IMR-90 (cell line): Measurements from ENCODE around the gene ARPP21. TPM values are rescaled to one million over a fixed set of nuclear protein-coding genes. Genes with fewer than 3 reads are reported as not detected.

Experiments used
- ATAC-seq: fragments of 200-7000 bp; cut with Tn5 transposase; 2 replicates; pipeline ENCODE4 v1.9.1; 2020; ENCODE audit warnings: low read depth, mild to moderate bottlenecking, moderate library complexity
- BruUV-seq: library from RNA; stranded (reverse); fragments of 400-500 nt; replicated peaks from 2 replicates; lab custom pipeline; 2021; lab: Mats Ljungman, UMichigan
- CTCF ChIA-PET: fragments of 300-600 bp; formaldehyde crosslinking; extraction: SDS; loops from one replicate; lab custom pipeline; 2021; ENCODE audit warnings: antibody characterized with exemption; lab: Yijun Ruan, JAX
- POLR2A ChIA-PET: fragments of 300-600 bp; sonication (Branson Sonifier 250); formaldehyde crosslinking; loops from one replicate; lab custom pipeline; 2022; ENCODE audit warnings: antibody characterized with exemption; ENCODE audit not compliant: unreplicated experiment; lab: Charles Lee
- DNase-seq: peaks from one replicate; pipeline ENCODE4 v3.0.0; 2013
- H2AFZ ChIP-seq: replicated peaks from 2 replicates; pipeline ENCODE3; 2013; ENCODE audit warnings: low read length, mild to moderate bottlenecking; ENCODE audit not compliant: poor library complexity
- H2AK5ac ChIP-seq: 2 replicates; pipeline ENCODE4 v1.6.1; 2013; ENCODE audit warnings: low read depth, low read length, inconsistent platforms
- H2AK9ac ChIP-seq: replicated peaks from 2 replicates; pipeline ENCODE3; 2013; ENCODE audit warnings: mild to moderate bottlenecking, low read depth, low read length, moderate library complexity; ENCODE audit not compliant: poor library complexity
- H2BK120ac ChIP-seq: 2 replicates; pipeline ENCODE4 v1.6.1; 2013; ENCODE audit warnings: low read depth, low read length, inconsistent platforms
- H2BK15ac ChIP-seq: 3 replicates; pipeline ENCODE4 v1.6.1; 2013; ENCODE audit warnings: low read depth, low read length, inconsistent platforms
- H2BK20ac ChIP-seq: 2 replicates; pipeline ENCODE4 v1.6.1; 2013; ENCODE audit warnings: low read depth, mild to moderate bottlenecking, inconsistent platforms, low read length, moderate library complexity
- H2BK5ac ChIP-seq: 2 replicates; pipeline ENCODE4 v1.6.1; 2013; ENCODE audit warnings: mild to moderate bottlenecking, low read depth, low read length, inconsistent platforms; ENCODE audit not compliant: poor library complexity, severe bottlenecking
- H3K14ac ChIP-seq: replicated peaks from 2 replicates; pipeline ENCODE4 v1.6.1; 2013; ENCODE audit warnings: low read depth, low read length, inconsistent platforms
- H3K18ac ChIP-seq: 2 replicates; pipeline ENCODE4 v1.6.1; 2013; ENCODE audit warnings: low read depth, low read length, control low read depth
- H3K23ac ChIP-seq: 2 replicates; pipeline ENCODE4 v1.6.1; 2013; ENCODE audit warnings: low read depth, low read length, inconsistent platforms
- H3K27ac ChIP-seq: 2 replicates; pipeline ENCODE4 v1.5.1; 2013; ENCODE audit warnings: mild to moderate bottlenecking, control low read depth, low read length; ENCODE audit not compliant: insufficient read depth
- H3K27me3 ChIP-seq: 2 replicates; pipeline ENCODE4 v1.6.1; 2013; ENCODE audit warnings: low read length; ENCODE audit not compliant: control insufficient read depth, insufficient read depth
- H3K36me3 ChIP-seq: 2 replicates; pipeline ENCODE4 v1.6.1; 2013; ENCODE audit warnings: low read length, mixed read lengths; ENCODE audit not compliant: control insufficient read depth, insufficient read depth
- H3K4ac ChIP-seq: 2 replicates; pipeline ENCODE4 v1.6.1; 2013; ENCODE audit warnings: low read depth, low read length, inconsistent platforms
- H3K4me1 ChIP-seq: 2 replicates; pipeline ENCODE4 v1.6.1; 2013; ENCODE audit warnings: low read length, mixed read lengths; ENCODE audit not compliant: control insufficient read depth, insufficient read depth
- H3K4me2 ChIP-seq: 2 replicates; pipeline ENCODE4 v1.6.1; 2013; ENCODE audit warnings: low read depth, mild to moderate bottlenecking, control low read depth, low read length, moderate library complexity
- H3K4me3 ChIP-seq: 2 replicates; pipeline ENCODE4 v1.5.1; 2013; ENCODE audit warnings: low read depth, mild to moderate bottlenecking, control low read depth, low read length, moderate library complexity; ENCODE audit not compliant: insufficient read depth
- H3K56ac ChIP-seq: 2 replicates; pipeline ENCODE4 v1.6.1; 2013; ENCODE audit warnings: low read length, inconsistent platforms; ENCODE audit not compliant: insufficient read depth; ENCODE audit errors: extremely low read depth
- H3K79me1 ChIP-seq, 2 experiments: 2 replicates each; pipeline ENCODE4 v1.6.1; 2013; ENCODE audit warnings: low read length in 2 of 2, inconsistent platforms in 1 of 2, low read depth in 1 of 2
- H3K9ac ChIP-seq: 2 replicates; pipeline ENCODE4 v1.6.1; 2013; ENCODE audit warnings: low read depth, low read length, control low read depth
- H3K9me1 ChIP-seq: 2 replicates; pipeline ENCODE4 v1.6.1; 2013; ENCODE audit warnings: low read length, inconsistent platforms; ENCODE audit not compliant: insufficient read depth
- H3K9me3 ChIP-seq: 2 replicates; pipeline ENCODE4 v1.6.1; 2013; ENCODE audit warnings: low read length; ENCODE audit not compliant: control insufficient read depth, insufficient read depth
- H4K20me1 ChIP-seq: 2 replicates; pipeline ENCODE4 v1.6.1; 2013; ENCODE audit warnings: low read length, inconsistent platforms; ENCODE audit not compliant: insufficient read depth
- H4K5ac ChIP-seq: 2 replicates; pipeline ENCODE4 v1.6.1; 2013; ENCODE audit warnings: mild to moderate bottlenecking, low read depth, low read length, control low read depth
- H4K8ac ChIP-seq, 2 experiments: 2 replicates each; pipeline ENCODE4 v1.6.1; 2013; ENCODE audit warnings: low read depth in 2 of 2, low read length in 2 of 2, control low read depth in 1 of 2, inconsistent platforms in 1 of 2
- H4K91ac ChIP-seq: 2 replicates; pipeline ENCODE4 v1.6.1; 2013; ENCODE audit warnings: low read depth, low read length, inconsistent platforms; ENCODE audit not compliant: insufficient read depth
- CEBPB ChIP-seq: IDR thresholded peaks from 2 replicates; pipeline ENCODE4 v1.6.1; 2012; ENCODE audit warnings: low read depth, low read length, improper control_type of control experiment
- CHD1 ChIP-seq: IDR thresholded peaks from 2 replicates; pipeline ENCODE4 v1.6.1; 2012; ENCODE audit warnings: low read depth, low read length, improper control_type of control experiment
- FOS ChIP-seq: fragments of 150-350 bp; IDR thresholded peaks from 2 replicates; pipeline ENCODE4 v1.6.1; 2016; ENCODE audit warnings: low read depth, low read length
- MAFK ChIP-seq: IDR thresholded peaks from 2 replicates; pipeline ENCODE4 v1.6.1; 2012; ENCODE audit warnings: low read depth, low read length, improper control_type of control experiment
- MAZ ChIP-seq: IDR thresholded peaks from 2 replicates; pipeline ENCODE4 v1.6.1; 2012; ENCODE audit warnings: low read depth, mild to moderate bottlenecking, low read length, improper control_type of control experiment, moderate library complexity, borderline replicate concordance
- RAD21 ChIP-seq: IDR thresholded peaks from 2 replicates; pipeline ENCODE4 v1.6.1; 2012; ENCODE audit warnings: low read length, improper control_type of control experiment
- SMC3 ChIP-seq: fragments of 150-350 bp; IDR thresholded peaks from 2 replicates; pipeline ENCODE4 v1.6.1; 2016; ENCODE audit warnings: low read depth, mild to moderate bottlenecking, antibody characterized with exemption, low read length, moderate library complexity
- WGBS, 2 experiments: methylation state at CpG; one replicate each; pipeline versions ENCODE4 v1.1.5 to v1.1.7; 2013; ENCODE audit warnings: missing lambda C conversion rate in 2 of 2; ENCODE audit not compliant: insufficient read length in 1 of 2; ENCODE audit errors: extremely low coverage in 2 of 2; 5-methylcytosine and 5-hydroxymethylcytosine counted together
- dilution Hi-C: fragments of 300-500 bp; cut with HindIII; formaldehyde crosslinking; loops from one replicate; pipeline ENCODE4 v1.14.3; 2018; ENCODE audit warnings: low sequenced_read_pairs; ENCODE audit not compliant: unreplicated experiment
- in situ Hi-C: fragments of 300-500 bp; cut with MboI; formaldehyde crosslinking; loops from 3 replicates; pipeline ENCODE4 v1.14.3; 2019; ENCODE audit warnings: low sequenced_read_pairs, inconsistent platforms, mixed read lengths
- intact Hi-C: fragments of 100-400 bp; cut with micrococcal nuclease; formaldehyde crosslinking; loops from 2 replicates; pipeline ENCODE4 v1.10.0; 2022
- polyA plus RNA-seq, 3 experiments: library from polyadenylated mRNA; depleted of rRNA; stranded (reverse); fragments of >200 nt; gene quantifications; 2 replicates each; pipeline ENCODE4 v1.2.3, GENCODE V29; 2012; ENCODE audit warnings: low replicate concordance in 1 of 3
- total RNA-seq: library from RNA; depleted of rRNA; stranded (reverse); fragments of >200 nt; gene quantifications from 2 replicates; pipeline ENCODE4 v1.2.3, GENCODE V29; 2012

ARPP21 gene
- total and polyA plus RNA-seq, 2 of the 4 experiments (the other 2 are of a cell fraction) = not detected

DNA sequence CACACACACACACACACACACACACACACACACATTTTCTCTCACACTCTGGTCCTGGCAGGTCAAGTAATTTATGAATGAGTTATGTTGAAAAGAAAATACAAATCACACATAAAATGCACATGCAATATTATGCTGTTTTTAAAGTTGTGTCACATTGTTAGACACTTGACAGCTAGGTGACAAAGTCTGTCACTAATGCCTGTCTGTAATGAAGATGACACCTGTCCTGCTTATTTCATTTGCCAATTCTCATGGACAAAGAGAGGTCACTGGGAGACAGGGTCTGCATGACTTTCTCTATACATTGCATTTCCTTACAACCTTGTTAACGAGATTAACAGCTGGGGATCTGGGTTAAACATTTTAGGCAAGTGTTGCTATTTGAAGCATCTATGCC is 71.2 kb downstream of the ARPP21 start:
- dilution Hi-C loops = no loop called here

More for the DNA sequence above, 71.2 kb downstream of the ARPP21 start:
- H3K56ac ChIP-seq = no peak overlapping the region
- no peak overlapping the region for H3K18ac ChIP-seq
- H4K5ac ChIP-seq = no peak overlapping the region
- no peak overlapping the region for H2BK120ac ChIP-seq
- H3K4me3 ChIP-seq = no peak overlapping the region
- in situ Hi-C loops = no loop called here
- no peak overlapping the region for H3K4ac ChIP-seq
- no peaks in the 10 kb centered on the region for H4K20me1 ChIP-seq
- H2BK15ac ChIP-seq = no peak overlapping the region
- no CpG with 5 or more reads among the region's 1 CpG for WGBS, 2 experiments
- H2AK5ac ChIP-seq = no peak overlapping the region
- no peaks in the 10 kb centered on the region for H3K79me1 ChIP-seq
- 0 out of 2 replicates have a peak, but pooled peaks cover 2% of the 10 kb centered on the region for H3K9me3 ChIP-seq
- H4K8ac ChIP-seq = no peak overlapping the region
- H3K27ac ChIP-seq = no peak overlapping the region
- H2BK5ac ChIP-seq = no peak overlapping the region
- CTCF ChIA-PET = interaction anchor here (0.6 kb wide), 1 partner anchor 52 kb away, joined by 4 read pairs; no protein-coding TSS in a partner anchor
- no peak overlapping the region for H3K23ac ChIP-seq
- H3K14ac ChIP-seq = no peak overlapping the region
- no peak overlapping the region for H3K9ac ChIP-seq
- no TSS peak for BruUV-seq
- no peaks in the 10 kb centered on the region for H3K4me1 ChIP-seq
- H2BK20ac ChIP-seq = no peak overlapping the region
- H3K27me3 ChIP-seq = no peaks in the 10 kb centered on the region
- intact Hi-C loops = no loop called here
- H3K9me1 ChIP-seq = no peaks in the 10 kb centered on the region
- no peak overlapping the region for H3K4me2 ChIP-seq
- H2AK9ac ChIP-seq = no peak overlapping the region
- no peak for ATAC-seq
- H4K91ac ChIP-seq = no peak overlapping the region
- no peaks in the 10 kb centered on the region for H3K36me3 ChIP-seq
- DNase-seq = no peak
- H2AFZ ChIP-seq = no peak overlapping the region
- TF ChIP-seq FOS = no peak
- no peak for TF ChIP-seq SMC3
- no peak for TF ChIP-seq CEBPB
- no peak for TF ChIP-seq MAZ
- TF ChIP-seq MAFK = no peak
- no peak for TF ChIP-seq CHD1
- no peak for TF ChIP-seq RAD21
- POLR2A ChIA-PET = no interaction called here
